Pancreas (tissue), 10 donors: Measurements from ENCODE around the gene TBL2. TPM values are rescaled to one million over a fixed set of nuclear protein-coding genes. Genes with fewer than 3 reads are reported as not detected.

ENCODE experiments used
- ATAC-seq, 4 donors: fragments of 200-7000 bp; cut with Tn5 transposase; one replicate each; pipeline versions ENCODE4 v1.8.0 to v1.9.1; 2020; ENCODE audit warnings: mild to moderate bottlenecking in 4 of 4, moderate library complexity in 4 of 4
- DNase-seq, 6 donors: peaks; one replicate each; pipeline ENCODE4 v3.0.0-alpha.2; 2020
- FAIRE-seq: peaks from 2 replicates; lab custom pipeline; 2012; peaks lifted over from hg19 to GRCh38; lab: Jason Lieb, UNC
- H3K27ac ChIP-seq, 4 donors: fragments of 200-600 bp; sonication (generic); 1 replicate in 3 of 4; 2 replicates in 1 of 4; pipeline versions ENCODE4 v1.5.0 to v1.8.0; 2020
- H3K27me3 ChIP-seq, 4 donors: fragments of 200-600 bp; one replicate each; pipeline ENCODE4 v1.8.0; 2021
- H3K36me3 ChIP-seq, 3 donors: fragments of 200-600 bp; sonication (generic) in 1 of 3; one replicate each; pipeline versions ENCODE4 v1.5.0 to v1.8.0; 2020 to 2021
- H3K4me1 ChIP-seq, 3 donors: fragments of 200-600 bp; one replicate each; pipeline ENCODE4 v1.8.0; 2021
- H3K4me3 ChIP-seq, 4 donors: fragments of 200-600 bp; sonication (generic) in 2 of 4; one replicate each; pipeline versions ENCODE4 v1.5.0 to v1.8.0; 2020 to 2021
- H3K9me3 ChIP-seq, 4 donors: fragments of 200-600 bp; one replicate each; pipeline ENCODE4 v1.8.0; 2021
- WGBS, 2 donors: extraction: QIAGEN DNeasy Blood & Tissue Kit; methylation state at CpG; one replicate each; pipeline ENCODE4 v1.1.7; 2013; 5-methylcytosine and 5-hydroxymethylcytosine counted together
- intact Hi-C, 3 donors: fragments of 100-400 bp; cut with DNase I; formaldehyde crosslinking; loops; one replicate each; pipeline versions ENCODE4 v1.11.1 to v1.14.2; 2022
- polyA plus RNA-seq, 2 donors: library from polyadenylated mRNA; stranded (reverse); fragments of 200-250 nt; gene quantifications; one replicate each; pipeline ENCODE4 v1.2.3, GENCODE V29; 2013
- total RNA-seq, 6 donors: library from RNA; stranded (reverse); fragmentation: NEBNext Ultra II Directional in 4 of 6; extraction: Animal tissue kit (Norgen Biotek cat#: 25700) in 4 of 6; gene quantifications; one replicate each; pipeline versions ENCODE4 v1.2.1 to v1.2.4, GENCODE V29; 2021 to 2023
- TF ChIP-seq, protein P1 (sequence below), 4 donors: fragments of 200-600 bp; sonication (generic) in 3 of 4; IDR thresholded peaks; one replicate each; pipeline versions ENCODE4 v1.5.0 to v1.8.0; 2021; ENCODE audit warnings: antibody characterized with exemption in 4 of 4
- donor health status: healthy with polysubstance abuse.
- donor health status: DM: no; HTN: no; CAD: no; lungs with moderate emphysema.
- donor health status: DM: no; HTN: no; CAD: no.
- donor health status: control.
- donor health status: control.
- donor health status: Bipolar disorder and iron deficiency.
- donor health status: DM: yes; HTN: yes; CAD: no.
- donor health status: DM: no; HTN: no; CAD: no.
- donor health status: DM: no; HTN: no; CAD: no.
- donor health status: DM: yes; HTN: yes; CAD: no.

TBL2 gene
- total and polyA plus RNA-seq, 8 donors = 17.2 to 38.9 (median 27.0) TPM

DNA sequence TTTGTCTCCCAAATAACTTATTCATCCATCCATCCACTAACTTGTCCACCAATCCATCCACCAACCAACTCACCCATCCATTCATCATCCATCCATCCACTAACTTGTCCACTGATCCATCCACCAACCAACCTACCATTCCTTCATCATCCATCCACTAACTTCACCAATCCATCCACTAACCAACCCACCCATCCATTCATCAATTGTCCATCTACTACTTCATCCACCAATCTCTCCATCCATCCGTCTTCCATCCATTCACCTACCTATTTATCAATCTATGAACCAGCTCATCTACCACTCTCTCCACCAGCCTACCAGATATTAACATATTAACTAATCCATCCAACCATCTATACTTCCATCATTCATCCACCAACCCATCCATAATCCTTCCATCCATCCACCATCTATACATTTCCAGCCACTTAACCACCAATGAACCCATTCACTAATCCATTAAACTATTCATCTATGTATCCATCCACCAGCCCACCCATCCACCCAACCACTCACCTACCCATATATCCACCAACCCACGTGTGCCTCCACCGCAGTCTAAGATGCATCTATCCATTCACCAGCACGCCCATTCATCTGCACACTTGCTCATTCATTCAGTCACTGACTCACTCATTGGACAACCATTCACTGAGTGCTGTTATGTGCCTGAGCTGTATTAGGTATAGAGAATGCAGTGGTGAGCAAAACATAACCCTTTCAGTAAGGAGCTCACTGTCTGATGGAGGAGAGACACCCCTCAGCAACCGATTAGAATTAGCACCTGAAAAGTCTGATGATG, 19.8 kb upstream of the TBL2 start:
- Histone ChIP-seq H3K27me3 (no peaks in the 10 kb centered on the region), H3K9me3 (no peaks in the 10 kb centered on the region), H3K36me3 (no peaks in the 10 kb centered on the region), H3K4me1 (no peaks in the 10 kb centered on the region), H3K4me3 (no peak overlapping the region), H3K27ac (no peak overlapping the region)
- DNase-seq (no peak), FAIRE-seq (no peak), ATAC-seq (no peak)
- intact Hi-C loops = no loop called here
- 86 to 90% methylated on average over 5 of the region's 5 CpGs for WGBS, 2 donors
- TF ChIP-seq, protein P1, sequence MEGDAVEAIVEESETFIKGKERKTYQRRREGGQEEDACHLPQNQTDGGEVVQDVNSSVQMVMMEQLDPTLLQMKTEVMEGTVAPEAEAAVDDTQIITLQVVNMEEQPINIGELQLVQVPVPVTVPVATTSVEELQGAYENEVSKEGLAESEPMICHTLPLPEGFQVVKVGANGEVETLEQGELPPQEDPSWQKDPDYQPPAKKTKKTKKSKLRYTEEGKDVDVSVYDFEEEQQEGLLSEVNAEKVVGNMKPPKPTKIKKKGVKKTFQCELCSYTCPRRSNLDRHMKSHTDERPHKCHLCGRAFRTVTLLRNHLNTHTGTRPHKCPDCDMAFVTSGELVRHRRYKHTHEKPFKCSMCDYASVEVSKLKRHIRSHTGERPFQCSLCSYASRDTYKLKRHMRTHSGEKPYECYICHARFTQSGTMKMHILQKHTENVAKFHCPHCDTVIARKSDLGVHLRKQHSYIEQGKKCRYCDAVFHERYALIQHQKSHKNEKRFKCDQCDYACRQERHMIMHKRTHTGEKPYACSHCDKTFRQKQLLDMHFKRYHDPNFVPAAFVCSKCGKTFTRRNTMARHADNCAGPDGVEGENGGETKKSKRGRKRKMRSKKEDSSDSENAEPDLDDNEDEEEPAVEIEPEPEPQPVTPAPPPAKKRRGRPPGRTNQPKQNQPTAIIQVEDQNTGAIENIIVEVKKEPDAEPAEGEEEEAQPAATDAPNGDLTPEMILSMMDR (IDR thresholded peaks at IDR 0.05) = no peak

DNA sequence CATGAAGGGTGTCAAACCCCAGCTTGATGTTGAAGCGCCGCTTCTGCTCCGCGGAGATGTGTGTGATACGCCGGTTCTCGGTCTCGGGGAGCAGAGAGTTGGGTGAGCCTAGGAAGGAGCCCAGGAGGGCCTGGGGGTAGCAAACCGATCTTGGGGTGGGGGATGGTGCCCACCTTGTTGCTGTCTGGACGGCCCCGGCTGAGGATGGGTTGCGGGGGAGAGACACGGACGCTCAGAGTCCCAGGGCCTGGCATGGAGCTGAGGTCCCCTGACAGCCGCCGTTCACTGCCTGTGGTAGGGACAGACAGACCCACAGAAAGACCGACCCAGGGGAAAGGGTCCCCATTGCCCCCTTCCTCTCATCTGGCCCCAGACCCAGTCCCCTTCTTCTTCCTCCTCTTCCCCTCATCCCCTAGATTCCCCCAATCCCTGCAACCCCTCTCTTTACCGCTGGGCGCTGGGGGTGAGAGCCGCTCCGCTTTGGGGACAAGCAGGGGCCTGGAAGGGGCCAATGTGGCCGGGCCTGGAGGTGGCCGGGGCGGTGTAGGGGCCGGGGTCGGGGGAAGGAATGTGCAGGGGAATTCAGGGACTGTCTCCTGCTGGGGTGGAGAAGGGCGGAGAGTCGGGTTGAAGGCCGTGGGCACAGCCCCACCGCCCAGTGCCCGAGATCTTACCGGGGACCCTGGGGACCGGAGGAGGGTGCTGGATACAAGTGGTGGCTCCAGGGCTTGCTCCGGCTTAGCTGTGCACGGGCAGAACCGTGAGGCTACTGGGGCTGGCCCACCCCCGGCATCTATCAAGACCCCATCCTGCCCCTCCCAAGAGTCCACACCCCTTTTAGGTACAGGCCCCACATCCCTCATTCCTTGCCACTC, 18.0 kb upstream of the TBL2 start:
- intact Hi-C loops = no loop called here
- TF ChIP-seq, protein P1 (IDR thresholded peaks at IDR 0.05) = no peak
- 85 to 86% methylated on average over 37 of the region's 37 CpGs for WGBS, 2 donors
- no peak overlapping the region for H3K27ac ChIP-seq
- no peaks in the 10 kb centered on the region for H3K9me3 ChIP-seq
- FAIRE-seq (no peak), ATAC-seq (no peak), DNase-seq (no peak)
- H3K4me1 ChIP-seq = no peaks in the 10 kb centered on the region
- H3K4me3 ChIP-seq = no peak overlapping the region
- no peaks in the 10 kb centered on the region for H3K36me3 ChIP-seq
- no peaks in the 10 kb centered on the region for H3K27me3 ChIP-seq

DNA sequence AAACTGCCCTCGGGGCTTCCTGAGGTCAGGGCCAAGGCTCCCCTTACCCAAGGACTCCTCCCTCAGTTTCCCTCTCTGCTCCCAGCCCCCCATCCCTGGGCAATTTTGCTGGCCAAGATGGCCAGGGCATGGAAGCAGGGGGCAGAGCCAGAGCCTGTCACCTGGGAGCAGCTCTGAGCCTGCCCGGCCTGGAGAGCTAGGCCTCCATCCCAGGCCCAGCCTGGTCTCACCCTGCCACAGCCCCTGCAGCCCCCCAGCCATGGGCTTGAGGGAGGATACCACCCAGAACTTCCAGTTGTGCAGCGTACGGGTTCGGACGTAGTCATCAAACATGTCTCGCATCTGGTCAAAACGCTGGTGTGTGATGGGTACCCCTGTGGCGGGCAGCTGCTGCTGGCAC, 17.0 kb upstream of the TBL2 start:
- 93 to 94% methylated on average over 9 of the region's 9 CpGs for WGBS, 2 donors
- DNase-seq (no peak), ATAC-seq (no peak), FAIRE-seq (no peak)
- intact Hi-C loops = no loop called here
- no peaks in the 10 kb centered on the region for H3K36me3 ChIP-seq
- TF ChIP-seq, protein P1 (IDR thresholded peaks at IDR 0.05) = no peak
- H3K27ac ChIP-seq = no peak overlapping the region
- H3K27me3 ChIP-seq = no peaks in the 10 kb centered on the region
- no peak overlapping the region for H3K4me3 ChIP-seq
- no peaks in the 10 kb centered on the region for H3K4me1 ChIP-seq
- no peaks in the 10 kb centered on the region for H3K9me3 ChIP-seq

DNA sequence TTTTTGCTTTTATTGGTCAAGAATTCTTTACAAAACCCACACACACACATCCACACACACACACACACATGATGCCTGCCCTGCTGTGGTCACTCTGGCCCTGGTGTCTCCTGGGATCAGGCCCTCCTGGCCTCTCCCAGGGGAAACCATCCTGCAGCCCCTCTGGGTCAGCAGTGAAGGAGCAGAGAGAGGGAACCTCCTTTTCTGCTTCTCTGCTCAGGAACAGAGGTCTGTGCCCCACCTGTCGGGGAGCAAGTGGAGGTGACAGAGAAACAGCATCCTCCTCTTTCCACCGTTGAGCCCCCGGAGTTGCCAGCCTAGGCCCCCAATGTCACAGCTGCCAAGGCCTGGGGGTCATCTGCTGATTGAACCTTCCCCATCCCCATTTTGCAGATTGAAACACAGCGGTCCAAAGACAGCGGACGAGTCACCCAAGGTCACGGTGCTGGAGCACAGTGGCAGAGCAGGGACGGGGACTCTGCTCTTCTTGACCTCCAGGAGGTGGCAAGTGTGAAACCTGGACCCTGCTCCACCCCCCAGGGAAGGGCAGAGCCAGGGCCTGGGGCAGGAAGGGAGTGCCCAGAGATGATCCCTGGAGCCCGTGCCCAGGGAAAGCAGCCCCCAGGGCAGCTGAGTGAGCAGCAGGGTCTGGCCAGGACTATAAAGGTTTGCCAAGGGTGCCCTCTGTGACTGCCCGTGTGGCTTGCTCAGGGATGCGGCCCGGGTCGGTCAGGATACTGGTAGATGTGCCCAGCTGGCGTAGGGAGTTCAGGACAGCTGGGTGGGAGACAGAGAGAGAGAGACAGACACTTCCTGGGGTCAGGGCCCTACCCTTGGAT, 15.0 kb upstream of the TBL2 start:
- ATAC-seq = peak in 2 of 4 donors; percentile 4 to 10
- H3K4me1 ChIP-seq = no peaks in the 10 kb centered on the region
- DNase-seq = no peak
- no peaks in the 10 kb centered on the region for H3K36me3 ChIP-seq
- no peak overlapping the region for H3K4me3 ChIP-seq
- H3K27ac ChIP-seq = no peak overlapping the region
- intact Hi-C loops = no loop called here
- WGBS, 2 donors = 61 to 76% methylated on average over 14 of the region's 14 CpGs
- FAIRE-seq = no peak
- no peaks in the 10 kb centered on the region for H3K27me3 ChIP-seq
- TF ChIP-seq, protein P1 (IDR thresholded peaks at IDR 0.05) = no peak
- no peaks in the 10 kb centered on the region for H3K9me3 ChIP-seq
